ENCODE results near the gene TRIM2.

The TRIM2 gene

GRCh38 chr4:153291562-153291961 is 87.3 kb downstream of the TRIM2 start:
- no peak for DNase-seq

GRCh38 chr4:153292897-153293741 is 88.9 kb downstream of the TRIM2 start:
- DNase-seq: no peak

- no peak for DNase-seq
Observed at GRCh38 chr4:153293742-153294057, 89.5 kb downstream of the TRIM2 start.

- DNase-seq: no peak
Observed at GRCh38 chr4:153294631-153295030, 90.4 kb downstream of the TRIM2 start.

- DNase-seq: no peak
Observed at GRCh38 chr4:153295131-153295755, 91.0 kb downstream of the TRIM2 start.

- no peak for DNase-seq
Observed at GRCh38 chr4:153296040-153296823, 92.0 kb downstream of the TRIM2 start.

GRCh38 chr4:153297116-153297515 is 92.9 kb downstream of the TRIM2 start:
- no peak for DNase-seq

- no peak for DNase-seq
Observed at GRCh38 chr4:153310793-153311192, 106.5 kb downstream of the TRIM2 start.

- no peak for DNase-seq
Observed at GRCh38 chr4:153314915-153315314, 110.7 kb downstream of the TRIM2 start.

- peak; percentile 50 for DNase-seq
Observed at GRCh38 chr4:153318696-153319320, 114.6 kb downstream of the TRIM2 start.

- no peak for DNase-seq
Observed at GRCh38 chr4:153322791-153323190, 118.5 kb downstream of the TRIM2 start.

- no peak for DNase-seq
Observed at GRCh38 chr4:153324046-153324445, 119.8 kb downstream of the TRIM2 start.

- DNase-seq: no peak
Observed at GRCh38 chr4:153325558-153325957, 121.3 kb downstream of the TRIM2 start.

GRCh38 chr4:153326513-153326912 is 122.3 kb downstream of the TRIM2 start:
- DNase-seq: no peak

GRCh38 chr4:153327247-153327646 is 123.0 kb downstream of the TRIM2 start:
- no peak for DNase-seq

GRCh38 chr4:153332936-153333335 is 128.7 kb downstream of the TRIM2 start:
- no peak for DNase-seq

- DNase-seq: no peak
Observed at GRCh38 chr4:153333874-153334273, 129.6 kb downstream of the TRIM2 start.

- DNase-seq: no peak
Observed at GRCh38 chr4:153335665-153336064, 131.4 kb downstream of the TRIM2 start.

GRCh38 chr4:153337686-153338085 is 133.4 kb downstream of the TRIM2 start:
- no peak for DNase-seq

GRCh38 chr4:153341575-153342090 is 137.4 kb downstream of the TRIM2 start:
- DNase-seq: no peak

- DNase-seq: no peak
Observed at GRCh38 chr4:153342751-153343552, 138.7 kb downstream of the TRIM2 start.

Measured in NCI-H510A treated with DMSO at 0.1 percent for 48 hours (cell line).